Peyer's patch (tissue), 4 donors: ENCODE measurements around the gene TMEM14C.

Experiments
- CTCF ChIP-seq, 6 experiments: fragments of 450-650 bp in 4 of 6; fragments of 200-600 bp in 2 of 6; sonication (generic) in 1 of 6; IDR thresholded peaks; one replicate each; pipeline ENCODE4 v1.5.1; 2017 to 2019; ENCODE audit warnings: antibody characterized with exemption in 6 of 6, mild to moderate bottlenecking in 3 of 6, moderate library complexity in 1 of 6
- POLR2A ChIP-seq, 2 donors: fragments of 450-650 bp; IDR thresholded peaks; one replicate each; pipeline ENCODE4 v1.5.1; 2017; ENCODE audit warnings: antibody characterized with exemption in 2 of 2, mild to moderate bottlenecking in 2 of 2, moderate library complexity in 2 of 2

- TF ChIP-seq POLR2A (IDR thresholded peaks at IDR 0.05) (no peak), CTCF (IDR thresholded peaks at IDR 0.05) (no peak)
Observed at GRCh38 chr6:10678456-10678855, 44.4 kb upstream of the TMEM14C start.
